ENCODE data around the gene PRKG1. TPM values are rescaled to one million over a fixed set of nuclear protein-coding genes. Genes with fewer than 3 reads are reported as not detected.

PRKG1 gene
- total and polyA plus RNA-seq, 2 of the 4 experiments (the other 2 are of a cell fraction) = 3.5 to 18.3 TPM

- no peak overlapping the region for H3K4ac ChIP-seq (ENCODE audit: low read depth, low read length)
- BruUV-seq (replicated peaks) = no TSS peak
- H3K9ac ChIP-seq (ENCODE audit: low read depth, low read length) = no peak overlapping the region
- no peak overlapping the region for H3K4me2 ChIP-seq (ENCODE audit: low read depth, low read length)
- no peak for TF ChIP-seq RCOR1 (IDR thresholded peaks at IDR 0.05; ENCODE audit: insufficient replicate concordance, low read length)
- no peaks in the 10 kb centered on the region for H3K27me3 ChIP-seq (ENCODE audit: control insufficient read depth, insufficient read depth, low read length)
- no peak overlapping the region for H2BK20ac ChIP-seq (ENCODE audit: low read depth, low read length)
- peak overlapping the region; percentile 2; the same call in 1 of the 2 replicates for H2AK5ac ChIP-seq (ENCODE audit: low read depth, low read length)
- ChIA-PET POLR2A (ENCODE audit: unreplicated experiment) (no interaction called here), CTCF (interaction anchor here (1.0 kb wide), 1 partner anchor 229 kb away, joined by 4 read pairs; no protein-coding TSS in a partner anchor)
- DNase-seq (peak; percentile 83), ATAC-seq (ENCODE audit: low read depth) (peak; percentile 54)
- in situ Hi-C loops (cut with MboI; ENCODE audit: low sequenced_read_pairs) (no loop called here), intact Hi-C loops (cut with micrococcal nuclease) (no loop called here), dilution Hi-C loops (cut with HindIII; ENCODE audit: low sequenced_read_pairs, unreplicated experiment) (no loop called here)
- H4K8ac ChIP-seq (ENCODE audit: low read depth in 2 of 2, low read length in 2 of 2) = 0 out of 4 replicates have a peak overlapping the region, but pooled peaks of 1 of the 2 experiments have one; percentile 1
- H3K4me3 ChIP-seq (ENCODE audit: insufficient read depth, low read depth, low read length) = no peak overlapping the region
- no peak overlapping the region for H2AFZ ChIP-seq (replicated peaks; ENCODE audit: low read length, poor library complexity)
- H3K36me3 ChIP-seq (ENCODE audit: control insufficient read depth, insufficient read depth, low read length) = no peaks in the 10 kb centered on the region
- no peak overlapping the region for H4K5ac ChIP-seq (ENCODE audit: low read depth, low read length)
- no peak overlapping the region for H3K23ac ChIP-seq (ENCODE audit: low read depth, low read length)
- peaks cover 4% of the 10 kb centered on the region for H3K4me1 ChIP-seq (ENCODE audit: control insufficient read depth, insufficient read depth, low read length)
- no peaks in the 10 kb centered on the region for H3K9me1 ChIP-seq (ENCODE audit: insufficient read depth, low read length)
- H2BK120ac ChIP-seq (ENCODE audit: low read depth, low read length) = no peak overlapping the region
- no CpG with 5 or more reads among the region's 5 CpGs for WGBS, 2 experiments (ENCODE audit: extremely low coverage in 2 of 2, insufficient read length in 1 of 2)
- 0 out of 3 replicates have a peak overlapping the region, but pooled peaks have one; percentile 26 for H2BK15ac ChIP-seq (ENCODE audit: low read depth, low read length)
- 0 out of 2 replicates have a peak, but pooled peaks cover 6% of the 10 kb centered on the region for H4K20me1 ChIP-seq (ENCODE audit: insufficient read depth, low read length)
- peaks cover 3 to 29% of the 10 kb centered on the region in 2 experiments; a peak in 3 of 4 replicates for H3K79me1 ChIP-seq (ENCODE audit: low read depth in 1 of 2, low read length in 2 of 2)
- no peak overlapping the region for H2AK9ac ChIP-seq (replicated peaks; ENCODE audit: low read depth, low read length, poor library complexity)
- no peak overlapping the region for H3K56ac ChIP-seq (ENCODE audit: extremely low read depth, insufficient read depth, low read length)
- H3K18ac ChIP-seq (ENCODE audit: low read depth, low read length) = no peak overlapping the region; the same call in 1 of the 2 replicates
- no peaks in the 10 kb centered on the region for H3K9me3 ChIP-seq (ENCODE audit: control insufficient read depth, insufficient read depth, low read length)
- no peak overlapping the region; the same call in 1 of the 2 replicates for H4K91ac ChIP-seq (ENCODE audit: insufficient read depth, low read depth, low read length)
- H2BK5ac ChIP-seq (ENCODE audit: low read depth, low read length, poor library complexity, severe bottlenecking) = no peak overlapping the region
- no peak overlapping the region for H3K14ac ChIP-seq (replicated peaks; ENCODE audit: low read depth, low read length)
- H3K27ac ChIP-seq (ENCODE audit: insufficient read depth, low read length) = no peak overlapping the region
Observed at GRCh38 chr10:51301644-51302043, 227.4 kb downstream of the PRKG1 start.
